ENCODE data around the gene CD180.

- TF ChIP-seq POLR2A (IDR thresholded peaks at IDR 0.05) (no peak), CTCF (IDR thresholded peaks at IDR 0.05) (no peak)
Observed at GRCh38 chr5:67147760-67148159, 48.8 kb downstream of the CD180 start.
